Germinal center (tissue), 1 donor: ENCODE data around the gene MESD.
"Not testable (repeated sequence)": the region's sequence is repeated elsewhere in the genome, so short reads cannot be mapped to it uniquely, and the experiment has no call there.

ENCODE experiments used
- DNase-seq: peaks from one replicate; pipeline ENCODE4 v3.0.0; 2012; ENCODE audit warnings: mixed read lengths, low spot score

MESD gene

DNA sequence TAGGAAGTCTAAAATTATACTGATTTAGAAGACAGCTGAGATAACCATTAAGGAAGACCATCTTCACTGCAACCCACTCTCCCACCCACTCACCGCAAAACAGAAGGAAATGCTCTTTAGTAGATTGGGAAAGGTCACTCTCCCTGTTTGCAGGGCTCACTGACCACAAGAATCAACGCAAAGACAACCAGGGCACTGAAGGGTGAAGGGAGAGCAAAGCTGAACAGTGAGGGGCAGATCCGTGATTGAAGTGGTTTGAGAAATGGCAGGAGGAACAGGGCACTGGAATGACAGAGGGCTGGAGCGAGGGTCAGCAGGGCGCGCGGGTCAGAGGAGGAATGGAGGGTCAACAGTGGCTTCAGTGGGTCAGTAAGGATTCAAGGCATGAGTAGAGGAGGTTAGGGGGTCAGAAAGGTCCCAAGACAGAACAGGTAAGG is 520 bp downstream of the MESD start:
- DNase-seq = no peak

DNA sequence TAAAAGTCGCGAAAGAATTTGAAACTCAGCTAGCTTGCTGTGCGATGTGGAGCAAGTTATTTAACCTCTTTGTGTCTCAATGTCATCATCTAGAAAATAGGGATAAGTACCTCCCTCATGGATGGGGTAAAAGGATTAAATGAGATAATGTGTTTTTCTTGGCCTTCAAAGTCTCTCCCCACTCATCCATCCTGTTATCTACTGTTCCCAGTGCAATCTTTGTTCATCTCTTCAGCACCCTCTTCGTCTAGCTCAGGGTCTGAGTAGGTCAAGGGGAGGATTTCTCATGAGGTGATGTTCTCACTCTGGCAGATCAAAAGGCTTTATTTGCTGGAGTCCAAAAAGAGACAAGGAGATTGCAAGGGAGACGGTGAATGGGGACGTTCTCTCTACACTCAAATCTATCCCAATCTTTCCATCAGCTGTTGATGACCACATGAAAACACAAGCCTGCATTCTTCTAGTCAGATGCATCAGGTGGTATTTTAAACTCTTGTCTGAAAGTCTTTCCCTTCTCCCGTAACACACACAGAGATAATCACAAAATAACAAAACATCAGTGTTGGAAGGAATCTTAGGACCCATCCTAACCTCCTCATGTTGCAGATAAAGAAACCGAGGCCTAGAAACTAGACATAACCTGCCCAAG is 1.3 kb downstream of the MESD start:
- DNase-seq = no peak

DNA sequence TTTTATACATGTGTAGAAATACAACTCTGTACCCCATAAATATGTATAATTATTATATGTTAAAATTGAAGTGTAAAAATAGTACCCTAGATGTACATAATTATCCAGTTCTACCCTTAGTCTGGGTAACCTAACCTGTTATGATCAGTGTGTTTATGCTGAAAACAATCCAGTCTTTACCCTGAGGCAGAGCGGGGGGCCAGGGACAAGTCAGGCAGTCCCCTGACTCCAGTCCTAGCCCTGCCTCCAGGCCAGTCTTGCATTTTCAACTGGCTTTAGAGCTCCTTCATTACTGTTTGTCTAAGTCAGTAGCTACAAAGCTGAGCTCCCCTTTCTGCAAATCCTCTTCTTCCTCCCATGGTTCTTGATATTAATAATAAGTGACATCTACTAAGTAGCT is 3.1 kb downstream of the MESD start:
- no peak for DNase-seq

- DNase-seq = no peak
These were observed 3.6 kb downstream of the MESD start for GRCh38 chr15:80985981-80986380.

- DNase-seq = no peak
These were observed 4.8 kb downstream of the MESD start for GRCh38 chr15:80984856-80985255.

DNA sequence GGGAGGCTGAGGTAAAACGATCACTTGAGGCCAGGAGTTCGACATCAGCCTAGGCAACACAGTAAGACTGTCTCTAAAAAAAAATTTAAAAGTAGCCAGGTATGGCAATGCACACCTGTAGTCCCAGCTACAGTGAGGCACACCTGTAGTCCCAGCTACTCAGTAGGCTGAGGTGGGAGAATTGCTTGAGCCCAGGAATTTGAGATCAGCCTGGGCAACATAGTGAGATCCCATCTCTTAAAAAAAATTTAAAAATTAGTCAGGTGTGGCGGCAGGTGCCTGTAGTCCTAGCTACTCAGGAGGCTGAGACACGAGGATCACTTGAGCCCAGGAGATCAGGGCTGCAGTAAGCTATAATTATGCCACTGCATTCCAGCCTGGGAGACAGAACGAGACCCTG is 6.8 kb downstream of the MESD start:
- no peak for DNase-seq

GRCh38 chr15:80982205-80982604 is 7.4 kb downstream of the MESD start:
- no peak for DNase-seq

DNA sequence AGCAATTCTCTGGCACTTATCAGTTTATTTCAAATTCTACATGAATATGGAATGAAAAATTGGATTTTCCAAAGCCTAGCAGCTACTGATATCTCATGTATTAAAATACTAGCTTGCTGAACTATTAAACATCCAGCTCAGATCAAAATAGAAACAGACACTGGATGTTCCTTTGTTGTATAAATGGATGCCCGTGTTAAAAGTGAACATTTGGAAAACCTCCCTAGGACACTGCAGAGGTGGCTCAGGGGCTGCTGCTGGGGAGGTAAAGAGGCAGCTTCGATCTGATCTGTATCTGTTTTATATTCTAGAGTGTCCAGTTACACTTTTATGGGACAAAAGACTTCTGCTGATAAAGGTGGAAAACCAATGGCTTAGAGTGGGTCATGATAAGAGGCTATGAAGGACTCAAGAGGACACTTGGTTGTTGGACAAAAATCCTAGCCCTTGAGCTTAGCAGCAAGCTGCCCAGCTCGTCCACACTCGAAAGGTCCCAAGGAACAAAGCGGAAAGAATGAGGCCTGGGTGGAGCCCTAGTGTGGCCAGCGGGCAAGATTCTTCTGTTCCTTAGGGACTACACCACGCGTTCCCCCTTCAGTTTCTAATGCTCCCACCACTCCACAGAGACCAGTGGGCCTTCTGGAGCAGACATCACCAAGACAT is 9.9 kb downstream of the MESD start:
- no peak for DNase-seq

DNA sequence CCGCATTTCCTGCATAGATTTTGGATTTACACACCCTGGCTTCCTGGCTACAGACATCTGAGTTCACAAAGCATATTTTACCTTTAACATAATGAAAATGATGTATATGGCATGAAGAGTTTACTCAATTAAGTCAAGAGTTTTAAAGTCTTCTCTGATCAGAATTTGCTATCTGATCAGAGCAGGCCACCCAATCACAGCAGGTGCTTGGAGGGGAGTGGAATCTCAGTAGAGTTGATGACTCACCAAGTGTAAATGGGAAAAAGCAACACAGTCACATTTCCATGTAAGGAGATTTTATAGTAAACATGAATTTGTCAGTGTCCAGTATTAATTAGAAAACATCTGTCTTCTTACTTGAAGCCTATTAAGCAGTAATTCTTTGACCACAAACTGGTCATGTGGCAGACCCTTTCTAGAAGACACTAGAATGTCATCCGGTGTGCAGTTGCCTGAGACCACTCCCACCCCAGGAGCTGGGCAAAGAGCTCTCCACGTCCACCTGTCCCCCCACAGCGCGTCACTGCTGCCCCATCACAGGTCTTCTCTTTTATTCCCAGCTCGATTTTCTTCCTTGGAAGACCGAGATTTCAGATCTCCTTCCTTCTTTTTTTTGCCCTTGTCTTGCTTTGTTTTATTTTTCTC is 10.8 kb downstream of the MESD start:
- DNase-seq = no peak

- DNase-seq = no peak
These were observed 12.0 kb downstream of the MESD start for GRCh38 chr15:80977627-80978036.

- DNase-seq = no peak
These were observed 12.8 kb downstream of the MESD start for GRCh38 chr15:80976851-80977250.

GRCh38 chr15:80974914-80975313 is 14.7 kb downstream of the MESD start:
- no peak for DNase-seq

GRCh38 chr15:80972276-80972675 is 17.3 kb downstream of the MESD start:
- DNase-seq = no peak

DNA sequence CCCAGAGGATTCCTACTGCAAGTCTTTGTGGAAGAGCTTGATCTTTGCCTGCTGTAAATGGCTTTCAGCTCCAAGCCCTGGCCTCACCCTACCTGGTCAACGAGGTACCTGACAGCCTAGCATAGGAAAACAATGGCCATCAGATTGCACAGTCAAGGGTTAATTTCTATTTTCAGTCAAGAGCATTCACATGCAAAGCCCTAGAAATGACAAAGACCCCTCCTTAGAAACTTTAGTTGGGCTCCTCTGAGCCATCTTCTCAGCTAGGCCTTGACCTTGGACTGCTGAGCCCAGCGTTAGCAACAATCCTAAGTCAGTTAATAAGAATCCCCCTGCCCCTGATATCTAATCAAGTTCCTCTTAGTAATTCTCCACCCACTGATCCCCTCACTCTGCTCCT is 18.5 kb downstream of the MESD start:
- no peak for DNase-seq

DNA sequence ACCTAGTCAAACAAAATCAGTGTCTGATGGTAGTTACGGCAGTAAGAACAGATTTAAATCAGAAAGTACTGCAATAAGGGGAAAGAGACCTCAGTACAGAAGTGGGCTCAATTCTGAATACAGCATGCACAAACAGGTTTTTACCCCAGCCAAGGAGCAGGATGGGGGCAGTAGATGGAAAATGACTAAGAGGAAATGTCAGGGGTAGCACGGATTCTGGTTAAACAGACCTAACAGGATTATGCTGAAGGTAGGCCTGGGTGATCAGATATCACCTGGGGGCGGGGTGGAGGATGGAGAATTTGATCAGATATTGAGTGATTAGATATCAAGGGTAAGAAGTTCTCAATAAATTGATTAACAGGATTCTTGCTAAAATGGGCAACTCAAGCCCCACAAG is 19.0 kb downstream of the MESD start:
- DNase-seq = no peak

GRCh38 chr15:80970018-80970657 is 19.5 kb downstream of the MESD start:
- DNase-seq = peak; percentile 62

DNA sequence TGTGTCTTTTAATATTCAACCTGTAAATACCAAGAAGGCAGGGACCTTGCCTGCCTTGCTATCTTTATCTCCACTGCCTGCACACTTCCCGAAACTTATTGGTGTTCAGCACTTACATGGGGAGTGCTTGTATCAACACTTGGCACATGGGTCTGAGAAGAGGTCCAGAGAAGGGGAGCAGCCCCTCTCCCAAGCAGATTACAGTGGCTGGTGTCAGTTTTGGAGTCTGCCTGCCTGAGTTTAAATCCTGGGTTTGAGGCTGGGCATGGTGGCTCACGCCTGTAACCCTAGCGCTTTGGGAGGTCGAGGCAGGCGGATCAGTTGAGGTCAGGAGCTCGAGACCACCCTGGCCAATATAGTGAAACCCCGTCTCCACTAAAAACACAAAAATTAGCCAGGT is 20.3 kb downstream of the MESD start:
- DNase-seq = no peak

- DNase-seq = no peak
These were observed 21.6 kb downstream of the MESD start for GRCh38 chr15:80967991-80968510.

DNA sequence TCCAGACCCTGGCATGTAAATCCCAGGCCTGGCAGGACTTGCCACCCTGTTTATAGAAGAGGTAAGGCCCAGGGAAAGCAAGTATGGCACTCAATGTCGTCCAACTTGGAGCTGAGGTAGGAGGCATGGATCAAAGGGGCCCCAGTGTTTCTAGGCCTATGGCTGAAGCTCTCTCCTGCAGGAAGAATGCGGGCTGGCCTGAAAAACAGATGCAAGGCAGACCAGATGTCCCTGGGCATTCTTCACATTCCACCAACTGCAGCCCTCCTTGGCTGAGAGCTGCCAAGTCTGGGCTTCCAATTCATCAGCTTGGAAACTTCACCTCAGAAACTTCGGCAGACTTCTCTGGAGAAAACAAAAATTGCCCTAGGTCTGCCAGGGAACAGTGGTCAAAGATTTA is 22.2 kb downstream of the MESD start:
- no peak for DNase-seq

DNA sequence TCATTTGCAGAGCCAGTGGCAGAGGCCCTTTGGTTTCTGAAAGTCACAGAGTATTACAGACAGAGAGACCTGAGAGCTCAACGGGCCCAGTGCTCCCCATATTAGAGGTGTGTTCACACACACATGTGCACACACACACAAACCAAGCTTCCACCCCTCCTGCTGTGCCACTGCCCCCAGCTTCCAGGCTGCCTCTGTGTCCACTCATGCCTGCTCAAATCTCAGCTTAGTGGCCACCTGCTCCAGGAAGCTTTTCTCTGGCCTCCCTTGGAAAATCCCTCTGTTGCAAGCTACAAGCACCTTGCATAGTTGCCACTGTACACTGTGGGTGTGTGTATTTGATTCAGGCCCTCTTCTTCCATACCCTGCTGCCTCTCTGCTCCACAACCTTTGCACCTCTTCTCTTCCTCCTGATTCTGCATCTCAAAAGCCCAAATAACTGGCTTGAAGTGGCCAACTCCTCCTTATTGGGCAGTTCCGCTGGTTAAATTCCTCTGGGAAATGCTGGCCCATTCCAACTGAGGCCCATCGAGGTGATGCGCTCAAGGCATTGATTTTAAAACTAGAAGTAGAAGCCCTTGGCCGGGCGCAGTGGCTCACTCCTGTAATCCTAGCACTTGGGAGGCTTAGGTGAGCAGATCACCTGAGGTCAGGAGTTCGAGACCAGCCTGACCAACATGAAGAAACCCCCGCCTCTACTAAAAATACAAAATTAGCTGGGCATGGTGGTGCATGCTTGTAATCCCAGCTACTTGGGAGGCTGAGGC is 23.0 kb downstream of the MESD start:
- DNase-seq = no peak

- DNase-seq = not testable (repeated sequence)
These were observed 24.2 kb downstream of the MESD start for GRCh38 chr15:80965454-80965853.
